Common myeloid progenitor, CD34-positive (primary cell): ENCODE data around the gene CAPS.

Experiments
- CTCF ChIA-PET: fragments of 350-600 bp; sonication (Branson Sonifier 250); formaldehyde crosslinking; loops from one replicate; lab custom pipeline; 2021; ENCODE audit warnings: antibody characterized with exemption; lab: Charles Lee
- POLR2A ChIA-PET: fragments of 350-600 bp; sonication (Branson Sonifier 250); formaldehyde crosslinking; loops from one replicate; lab custom pipeline; 2021; ENCODE audit warnings: antibody characterized with exemption; lab: Charles Lee
- DNase-seq, 3 donors: peaks; one replicate each; pipeline versions ENCODE4 v3.0.0 to v3.0.0-alpha.2; 2013
- H3K27ac ChIP-seq, 2 experiments: 1 replicate in 1 of 2; 2 replicates in 1 of 2; pipeline ENCODE4 v1.7.0; 2013; ENCODE audit warnings: inconsistent platforms in 2 of 2, low read length in 2 of 2, mild to moderate bottlenecking in 2 of 2, low read depth in 1 of 2, moderate library complexity in 1 of 2; ENCODE audit not compliant: severe bottlenecking in 2 of 2, insufficient read depth in 1 of 2, poor library complexity in 1 of 2
- H3K27me3 ChIP-seq, 5 experiments: replicated peaks in 2 of 5; 1 replicate in 3 of 5; 2 replicates in 2 of 5; pipeline versions ENCODE4 v1.6.1 to v1.7.0; 2013; ENCODE audit warnings: low read length in 4 of 5, mild to moderate bottlenecking in 2 of 5, moderate library complexity in 2 of 5, inconsistent platforms in 1 of 5; ENCODE audit not compliant: insufficient read depth in 5 of 5, control insufficient read depth in 4 of 5
- H3K36me3 ChIP-seq, 4 experiments: 1 replicate in 2 of 4; 2 replicates in 2 of 4; pipeline versions ENCODE4 v1.6.1 to v1.7.0; 2013; ENCODE audit warnings: low read length in 3 of 4, control low read depth in 1 of 4, mild to moderate bottlenecking in 1 of 4; ENCODE audit not compliant: control insufficient read depth in 4 of 4, insufficient read depth in 4 of 4
- H3K4me1 ChIP-seq, 4 experiments: 1 replicate in 3 of 4; 2 replicates in 1 of 4; pipeline versions ENCODE4 v1.6.1 to v1.7.1; 2013; ENCODE audit warnings: low read length in 3 of 4, mild to moderate bottlenecking in 3 of 4, control low read depth in 1 of 4, inconsistent platforms in 1 of 4, moderate library complexity in 1 of 4; ENCODE audit not compliant: control insufficient read depth in 4 of 4, insufficient read depth in 4 of 4; ENCODE audit errors: control extremely low read depth in 1 of 4
- H3K4me3 ChIP-seq, 7 experiments: 1 replicate in 4 of 7; 2 replicates in 3 of 7; pipeline versions ENCODE4 v1.5.1 to v1.7.0; 2013; ENCODE audit warnings: mild to moderate bottlenecking in 7 of 7, low read length in 6 of 7, moderate library complexity in 6 of 7, inconsistent platforms in 2 of 7, low read depth in 2 of 7, control low read depth in 1 of 7; ENCODE audit not compliant: insufficient read depth in 4 of 7, control insufficient read depth in 1 of 7; ENCODE audit errors: extremely low read depth in 1 of 7
- H3K9me3 ChIP-seq, 5 experiments: 1 replicate in 4 of 5; 2 replicates in 1 of 5; pipeline versions ENCODE4 v1.6.1 to v1.7.1; 2013; ENCODE audit warnings: low read length in 4 of 5, mild to moderate bottlenecking in 2 of 5, inconsistent platforms in 1 of 5, low read depth in 1 of 5, moderate library complexity in 1 of 5; ENCODE audit not compliant: control insufficient read depth in 4 of 5, insufficient read depth in 2 of 5; ENCODE audit errors: control extremely low read depth in 1 of 5
- WGBS: methylation state at CpG from one replicate; pipeline ENCODE4 v1.1.5; 2013; ENCODE audit not compliant: insufficient coverage; 5-methylcytosine and 5-hydroxymethylcytosine counted together

CAPS gene

GRCh38 chr19:5903624-5904351 is 10.3 kb upstream of the CAPS start, which contains the start of gene NDUFA11:
NDUFA11 (minus strand) TSS chr19:5903790; CDS start chr19:5903708, 82 bp downstream.
- Histone ChIP-seq H3K36me3 (peaks cover 0 to 11% (median 8%) of the 10 kb centered on the region in 4 experiments), H3K27me3 (no peaks in the 10 kb centered on the region), H3K27ac (peak within 1 kb of the TSS; percentile 94 to 97), H3K4me3 (peak within 1 kb of the TSS; percentile 61 to 100 (median 97)), H3K9me3 (no peaks in the 10 kb centered on the region), H3K4me1 (peaks cover 0 to 25% (median 16%) of the 10 kb centered on the region in 4 experiments)
- WGBS = under 1% methylated on average over 56 of the region's 57 CpGs
- ChIA-PET POLR2A (interaction anchor here (1.0 to 1.7 kb wide), 5 partner anchors 64 to 112 kb away, joined by 3 to 10 read pairs (median 3); partner anchors contain the start of genes DUS3L and FUT6), CTCF (interaction anchor here (0.9 to 3.5 kb wide), 5 partner anchors 11 to 138 kb away, joined by 3 to 17 read pairs (median 3); partner anchors contain the start of gene NRTN)
- peak; percentile 95 to 97 (median 97) for DNase-seq

- ChIA-PET POLR2A (interaction anchor here (1.0 to 1.4 kb wide), 3 partner anchors 65 to 113 kb away, joined by 3 to 10 read pairs (median 3); partner anchors contain the start of genes DUS3L and FUT6), CTCF (interaction anchor here (0.9 to 3.5 kb wide), 2 partner anchors 100 to 137 kb away, joined by 3 to 17 read pairs; partner anchors contain the start of gene NRTN)
- Histone ChIP-seq H3K4me3 (peak within 1 kb of the TSS; percentile 84 to 100 (median 97)), H3K4me1 (peaks cover 0 to 25% (median 16%) of the 10 kb centered on the region in 4 experiments), H3K27me3 (no peaks in the 10 kb centered on the region), H3K36me3 (peaks cover 2 to 14% (median 12%) of the 10 kb centered on the region in 4 experiments), H3K9me3 (no peaks in the 10 kb centered on the region), H3K27ac (peak within 1 kb of the TSS; percentile 94 to 97)
- DNase-seq = peak; percentile 100
- WGBS = 0% methylated on average over 56 of the region's 61 CpGs
These were observed 9.5 kb upstream of the CAPS start, which contains the start of gene VMAC for GRCh38 chr19:5904352-5905113. VMAC (plus strand) TSS chr19:5904872; CDS start chr19:5904891, 19 bp downstream.

- CTCF ChIA-PET = no interaction called here
- Histone ChIP-seq H3K4me3 (peak overlapping the region; percentile 34 to 100 (median 84)), H3K36me3 (peaks cover 2 to 21% (median 13%) of the 10 kb centered on the region in 4 experiments), H3K27me3 (no peaks in the 10 kb centered on the region), H3K27ac (peak overlapping the region; percentile 78 to 83), H3K4me1 (peaks cover 0 to 25% (median 16%) of the 10 kb centered on the region in 4 experiments), H3K9me3 (no peaks in the 10 kb centered on the region)
- DNase-seq = no peak
- POLR2A ChIA-PET = interaction anchor here (1.4 kb wide), 1 partner anchor 114 kb away, joined by 3 read pairs; the partner anchor contains the start of gene DUS3L
- 58% methylated on average over 25 of the region's 31 CpGs for WGBS
These were observed 8.8 kb upstream of the CAPS start for GRCh38 chr19:5905114-5905778.

- CTCF ChIA-PET = no interaction called here
- DNase-seq = no peak
- H3K36me3 ChIP-seq = peaks cover 2 to 16% (median 9%) of the 10 kb centered on the region in 4 experiments
- H3K27ac ChIP-seq = no peak overlapping the region
- POLR2A ChIA-PET = no interaction called here
- H3K4me3 ChIP-seq = no peak overlapping the region
- H3K9me3 ChIP-seq = no peaks in the 10 kb centered on the region
- 80% methylated on average over 3 of the region's 5 CpGs for WGBS
- no peaks in the 10 kb centered on the region for H3K27me3 ChIP-seq
- peaks cover 0 to 22% (median 15%) of the 10 kb centered on the region in 4 experiments for H3K4me1 ChIP-seq
These were observed 6.8 kb upstream of the CAPS start for GRCh38 chr19:5907241-5907640.

GRCh38 chr19:5908773-5909442 is 5.1 kb upstream of the CAPS start:
- Histone ChIP-seq H3K36me3 (peaks cover 2 to 16% (median 11%) of the 10 kb centered on the region in 4 experiments), H3K4me1 (peaks cover 0 to 10% (median 5%) of the 10 kb centered on the region in 4 experiments), H3K4me3 (no peak overlapping the region), H3K27ac (no peak overlapping the region), H3K27me3 (no peaks in the 10 kb centered on the region), H3K9me3 (no peaks in the 10 kb centered on the region)
- CTCF ChIA-PET = interaction anchor here (1.5 kb wide), 1 partner anchor 105 kb away, joined by 3 read pairs; no protein-coding TSS in a partner anchor
- POLR2A ChIA-PET = no interaction called here
- DNase-seq = no peak
- 94% methylated on average over 14 of the region's 14 CpGs for WGBS

- WGBS = no CpG with 5 or more reads among the region's 1 CpG
- Histone ChIP-seq H3K4me3 (no peak overlapping the region), H3K27me3 (no peaks in the 10 kb centered on the region), H3K36me3 (peaks cover 6 to 30% (median 17%) of the 10 kb centered on the region in 4 experiments), H3K9me3 (no peaks in the 10 kb centered on the region), H3K4me1 (peaks cover 0 to 1% (median 0%) of the 10 kb centered on the region in 4 experiments), H3K27ac (no peak overlapping the region)
- CTCF ChIA-PET = no interaction called here
- POLR2A ChIA-PET = no interaction called here
- DNase-seq = no peak
These were observed 3.5 kb upstream of the CAPS start for GRCh38 chr19:5910638-5910907.
